PC-3 (cell line): Measurements from ENCODE around the gene TUBA1A. TPM values are rescaled to one million over a fixed set of nuclear protein-coding genes. Genes with fewer than 3 reads are reported as not detected.
"Not testable (repeated sequence)": the region's sequence is repeated elsewhere in the genome, so short reads cannot be mapped to it uniquely, and the experiment has no call there.

Experiments
- ATAC-seq: fragments of 200-7000 bp; cut with Tn5 transposase; 2 replicates; pipeline ENCODE4 v1.9.1; 2020; ENCODE audit warnings: mild to moderate bottlenecking, moderate library complexity
- BruUV-seq: library from RNA; stranded (reverse); fragments of 400-500 nt; replicated peaks from 2 replicates; lab custom pipeline; 2021; lab: Mats Ljungman, UMichigan
- CTCF ChIA-PET: fragments of 300-600 bp; sonication (Branson Sonifier 250); formaldehyde crosslinking; loops from one replicate; lab custom pipeline; 2022; ENCODE audit warnings: antibody characterized with exemption; lab: Charles Lee
- POLR2A ChIA-PET: fragments of 300-600 bp; sonication (Branson Sonifier 250); formaldehyde crosslinking; loops from one replicate; lab custom pipeline; 2022; ENCODE audit warnings: antibody characterized with exemption; ENCODE audit not compliant: unreplicated experiment; lab: Charles Lee
- DNase-seq: peaks from one replicate; pipeline ENCODE4 v3.0.0-alpha.2; 2015
- H2AFZ ChIP-seq: fragments of 300-600 bp; sonication (generic); 2 replicates; pipeline ENCODE4 v1.6.0; 2016; ENCODE audit warnings: antibody characterized with exemption, low read length
- H3F3A ChIP-seq: fragments of 300-600 bp; sonication (generic); one replicate; pipeline ENCODE4 v1.6.0; 2017; ENCODE audit warnings: antibody characterized with exemption, low read length, control low read depth, mild to moderate bottlenecking; ENCODE audit not compliant: unreplicated experiment
- H3K27ac ChIP-seq: fragments of 300-600 bp; sonication (generic); 2 replicates; pipeline ENCODE4 v1.5.1; 2016; ENCODE audit warnings: mild to moderate bottlenecking, low read length
- H3K27me3 ChIP-seq: fragments of 300-600 bp; sonication (generic); 2 replicates; pipeline ENCODE4 v1.6.1; 2016; ENCODE audit warnings: low read length, mixed read lengths
- H3K36me3 ChIP-seq: fragments of 300-600 bp; sonication (generic); 2 replicates; pipeline ENCODE4 v1.6.1; 2016; ENCODE audit warnings: low read depth, mixed run types, low read length, mixed read lengths
- H3K4me1 ChIP-seq: fragments of 300-600 bp; sonication (generic); 2 replicates; pipeline ENCODE4 v1.5.1; 2016; ENCODE audit warnings: low read length; ENCODE audit not compliant: insufficient read depth
- H3K4me2 ChIP-seq: fragments of 300-600 bp; sonication (generic); 2 replicates; pipeline ENCODE4 v1.6.0; 2016; ENCODE audit warnings: low read length
- H3K4me3 ChIP-seq: fragments of 300-600 bp; sonication (generic); 2 replicates; pipeline ENCODE4 v1.5.1; 2016; ENCODE audit warnings: mild to moderate bottlenecking, low read length, mixed read lengths
- H3K79me2 ChIP-seq: fragments of 300-600 bp; sonication (generic); 2 replicates; pipeline ENCODE4 v1.6.1; 2017; ENCODE audit warnings: low read length, mixed read lengths
- H3K9ac ChIP-seq: fragments of 300-600 bp; sonication (generic); 2 replicates; pipeline ENCODE4 v1.6.0; 2016; ENCODE audit warnings: mild to moderate bottlenecking, low read length
- H3K9me2 ChIP-seq: fragments of 300-600 bp; sonication (generic); replicated peaks from 2 replicates; pipeline ENCODE4 v1.6.1; 2016; ENCODE audit warnings: mixed run types, low read length, mixed read lengths
- H3K9me3 ChIP-seq: fragments of 300-600 bp; sonication (generic); 2 replicates; pipeline ENCODE4 v1.6.1; 2016; ENCODE audit warnings: low read length, mixed read lengths
- H4K20me1 ChIP-seq: fragments of 300-600 bp; sonication (generic); 2 replicates; pipeline ENCODE4 v1.6.1; 2016; ENCODE audit warnings: low read length, mixed read lengths
- CTCF ChIP-seq: fragments of 300-600 bp; sonication (generic); conservative IDR thresholded peaks from 2 replicates; pipeline ENCODE4 v1.5.1; 2017; ENCODE audit warnings: antibody characterized with exemption, low read depth, mild to moderate bottlenecking, low read length
- EZH2 ChIP-seq: fragments of 300-600 bp; sonication (generic); IDR thresholded peaks from one replicate; pipeline ENCODE4 v1.6.1; 2017; ENCODE audit warnings: antibody characterized with exemption, mild to moderate bottlenecking, low read length; ENCODE audit not compliant: unreplicated experiment
- EZH2phosphoT487 ChIP-seq: fragments of 300-600 bp; sonication (generic); IDR thresholded peaks from 2 replicates; pipeline ENCODE4 v1.6.1; 2018; ENCODE audit warnings: mild to moderate bottlenecking, antibody characterized with exemption, low read length, borderline replicate concordance
- intact Hi-C: fragments of 100-400 bp; cut with micrococcal nuclease; formaldehyde crosslinking; loops from 2 replicates; pipeline ENCODE4 v1.9.0; 2023
- total RNA-seq: library from RNA; depleted of rRNA; stranded (reverse); fragments of >200 nt; gene quantifications from 2 replicates; pipeline ENCODE4 v1.2.3, GENCODE V29; 2014; rRNA removed

Gene TUBA1A
- total RNA-seq, 1 experiment from 2014 or later: 46.9 TPM

DNA sequence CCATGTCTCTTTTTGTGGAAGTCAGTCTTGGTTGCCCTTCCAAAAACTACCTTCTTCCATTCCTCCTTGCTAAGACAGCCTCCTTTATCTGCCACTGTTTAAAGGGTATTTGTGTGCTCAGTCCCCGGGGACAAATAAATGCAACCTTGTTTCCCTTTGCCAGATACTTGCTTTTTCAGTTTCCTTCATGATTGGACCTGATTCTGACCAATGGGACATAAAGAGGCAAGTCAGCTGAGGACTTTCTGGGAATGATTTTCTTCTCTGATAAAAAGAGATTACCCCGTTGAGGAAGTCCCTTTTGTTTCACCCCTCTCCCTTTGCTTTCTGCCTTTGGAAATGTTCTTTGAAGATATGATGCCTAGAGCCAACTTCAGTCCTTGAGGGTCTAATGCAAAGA, 50.3 kb downstream of the TUBA1A start:
- no peak overlapping the region for H2AFZ ChIP-seq
- H3K27ac ChIP-seq: no peak overlapping the region
- H3K9me3 ChIP-seq: no peaks in the 10 kb centered on the region
- H3K79me2 ChIP-seq: peaks cover 3% of the 10 kb centered on the region; the same call in 1 of the 2 replicates
- H3K4me2 ChIP-seq: no peak overlapping the region
- H3K9ac ChIP-seq: no peak overlapping the region
- H3K36me3 ChIP-seq: no peaks in the 10 kb centered on the region
- no peaks in the 10 kb centered on the region for H3F3A ChIP-seq
- no peaks in the 10 kb centered on the region for H4K20me1 ChIP-seq
- intact Hi-C loops: no loop called here
- no peak overlapping the region for H3K4me3 ChIP-seq
- ATAC-seq (no peak), DNase-seq (no peak)
- no peaks in the 10 kb centered on the region for H3K27me3 ChIP-seq
- no peaks in the 10 kb centered on the region for H3K4me1 ChIP-seq
- TF ChIP-seq EZH2phosphoT487: no peak
- no peak for TF ChIP-seq CTCF
- TF ChIP-seq EZH2: no peak
- POLR2A ChIA-PET: no interaction called here
- BruUV-seq: no TSS peak
- CTCF ChIA-PET: no interaction called here
- H3K9me2 ChIP-seq: no peaks in the 10 kb centered on the region

DNA sequence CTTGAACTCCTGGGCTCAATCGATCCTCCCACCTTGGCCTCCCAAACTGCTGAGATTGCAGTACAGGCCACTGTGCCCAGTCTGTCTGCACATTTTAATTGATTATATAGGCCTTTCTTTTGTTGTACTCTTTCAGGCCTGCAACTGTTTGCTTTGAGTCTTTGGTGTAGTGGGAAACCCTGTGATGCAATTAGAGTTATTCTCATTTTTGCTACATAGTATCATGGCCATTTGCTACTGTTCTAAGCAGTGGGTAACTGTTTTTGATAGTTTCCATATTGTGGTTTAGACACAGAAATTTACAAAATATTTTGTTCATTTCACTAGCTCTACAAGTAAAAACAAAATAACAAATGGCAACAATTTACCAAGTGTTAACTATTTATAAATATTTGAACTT, 51.4 kb downstream of the TUBA1A start:
- no peaks in the 10 kb centered on the region for H4K20me1 ChIP-seq
- no peak for ATAC-seq
- ChIA-PET POLR2A (no interaction called here), CTCF (no interaction called here)
- no peaks in the 10 kb centered on the region for H3K27me3 ChIP-seq
- H3K9me2 ChIP-seq: no peaks in the 10 kb centered on the region
- TF ChIP-seq CTCF (no peak), EZH2phosphoT487 (no peak), EZH2 (no peak)
- no peak for DNase-seq
- no peaks in the 10 kb centered on the region for H3F3A ChIP-seq
- no peaks in the 10 kb centered on the region for H3K36me3 ChIP-seq
- peaks cover 8% of the 10 kb centered on the region for H3K4me1 ChIP-seq
- no peak overlapping the region for H3K27ac ChIP-seq
- no peak overlapping the region for H3K4me2 ChIP-seq
- intact Hi-C loops: no loop called here
- H2AFZ ChIP-seq: no peak overlapping the region
- no TSS peak for BruUV-seq
- H3K79me2 ChIP-seq: peaks cover 14% of the 10 kb centered on the region
- H3K4me3 ChIP-seq: no peak overlapping the region
- no peaks in the 10 kb centered on the region for H3K9me3 ChIP-seq
- H3K9ac ChIP-seq: no peak overlapping the region

GRCh38 chr12:49136997-49137396, 51.9 kb downstream of the TUBA1A start:
- DNase-seq, H3K9me3 ChIP-seq, H3K27ac ChIP-seq, H4K20me1 ChIP-seq, ATAC-seq, H3K9me2 ChIP-seq, POLR2A ChIA-PET, H3K27me3 ChIP-seq, CTCF ChIA-PET, H3K36me3 ChIP-seq, H2AFZ ChIP-seq, H3K4me2 ChIP-seq, H3F3A ChIP-seq, BruUV-seq, intact Hi-C loops, H3K4me3 ChIP-seq, H3K9ac ChIP-seq: not testable (repeated sequence)
- peaks cover 13% of the 10 kb centered on the region for H3K4me1 ChIP-seq
- peaks cover 19% of the 10 kb centered on the region for H3K79me2 ChIP-seq

Other genes with a start within 250 kb of the TUBA1A start
- gene ARF3, start 231.6 kb downstream of the TUBA1A start, total RNA-seq: 85.5 and 93.0 TPM in 2 replicates
- 3.7 and 7.4 TPM in 2 replicates for gene WNT10B, start 217.3 kb downstream of the TUBA1A start, total RNA-seq
- gene WNT1, start 210.8 kb downstream of the TUBA1A start, total RNA-seq: not detected in 2 replicates
- 3.5 and 5.6 TPM in 2 replicates for gene DDN, start 189.7 kb downstream of the TUBA1A start, total RNA-seq
- 62.1 and 66.5 TPM in 2 replicates for gene PRKAG1, start 170.3 kb downstream of the TUBA1A start, total RNA-seq
- 41.9 and 51.7 TPM in 2 replicates for gene KMT2D, start 128.3 kb downstream of the TUBA1A start, total RNA-seq
- gene RHEBL1, start 119.1 kb downstream of the TUBA1A start, total RNA-seq: 4.2 and 5.0 TPM in 2 replicates
- gene DHH, start 94.3 kb downstream of the TUBA1A start, total RNA-seq: 0.04 and 0.23 TPM in 2 replicates
- 17.1 and 18.5 TPM in 2 replicates for gene LMBR1L, start 78.2 kb downstream of the TUBA1A start, total RNA-seq
- 4,374 and 4,720 TPM in 2 replicates for gene TUBA1B, start 57.7 kb downstream of the TUBA1A start, total RNA-seq
- 1,285 and 1,376 TPM in 2 replicates for gene TUBA1C, start 76.0 kb upstream of the TUBA1A start, total RNA-seq
- gene PRPH, start 106.1 kb upstream of the TUBA1A start, total RNA-seq: 0.15 TPM in 1 of 2 replicates, not detected in the other
- 99.2 and 103 TPM in 2 replicates for gene TROAP, start 134.2 kb upstream of the TUBA1A start, total RNA-seq
- 5.3 and 6.9 TPM in 2 replicates for gene C1QL4, start 148.1 kb upstream of the TUBA1A start, total RNA-seq
- gene DNAJC22, start 157.8 kb upstream of the TUBA1A start, total RNA-seq: 12.9 and 16.8 TPM in 2 replicates
- 27.0 and 29.0 TPM in 2 replicates for gene SPATS2, start 178.4 kb upstream of the TUBA1A start, total RNA-seq